Adrenal gland (tissue), 5 donors: ENCODE data around the gene PTPN1.
"Not testable (repeated sequence)": the region's sequence is repeated elsewhere in the genome, so short reads cannot be mapped to it uniquely, and the experiment has no call there.

Experiments used
- CTCF ChIP-seq, 6 experiments: fragments of 450-650 bp in 4 of 6; fragments of 200-600 bp in 2 of 6; sonication (generic) in 1 of 6; IDR thresholded peaks; 1 replicate in 5 of 6; 2 replicates in 1 of 6; pipeline versions ENCODE4 v1.5.1 to v1.8.0; 2016 to 2021; ENCODE audit warnings: antibody characterized with exemption in 6 of 6, mild to moderate bottlenecking in 2 of 6, moderate library complexity in 1 of 6
- POLR2A ChIP-seq, 2 donors: fragments of 450-650 bp; IDR thresholded peaks; one replicate each; pipeline ENCODE4 v1.6.1; 2017; ENCODE audit warnings: antibody characterized with exemption in 2 of 2, mild to moderate bottlenecking in 2 of 2, moderate library complexity in 1 of 2
- donor health status: DM: no; HTN: no; CAD: no.

DNA sequence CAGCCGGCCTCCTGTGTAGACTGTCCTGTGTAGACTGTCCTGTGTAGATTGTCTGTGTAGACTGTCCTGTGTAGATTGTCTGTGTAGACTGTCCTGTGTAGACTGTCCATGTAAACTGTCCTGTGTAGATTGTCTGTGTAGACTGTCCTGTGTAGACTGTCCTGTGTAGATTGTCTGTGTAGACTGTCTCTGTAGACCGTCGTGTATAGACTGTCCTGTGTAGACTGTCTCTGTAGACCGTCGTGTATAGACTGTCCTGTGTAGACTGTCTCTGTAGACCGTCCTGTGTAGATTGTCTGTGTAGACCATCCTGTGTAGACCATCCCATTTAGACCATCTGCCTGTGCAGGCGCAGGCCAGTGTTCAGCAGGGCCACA is 59.3 kb downstream of the PTPN1 start:
- TF ChIP-seq POLR2A, CTCF (IDR thresholded peaks at IDR 0.05): not testable (repeated sequence)
